Activated naive CD4-positive, alpha-beta T cell treated with Interleukin-2 at 50 U/mL for 16 hours (primary cell): ENCODE measurements around the gene DNHD1.

Experiments
- DNase-seq: peaks from one replicate; pipeline ENCODE4 v3.0.0-alpha.2; 2020

DNHD1 gene

GRCh38 chr11:6567371-6567745 lies 70.3 kb downstream of the DNHD1 start:
- DNase-seq: no peak

DNA sequence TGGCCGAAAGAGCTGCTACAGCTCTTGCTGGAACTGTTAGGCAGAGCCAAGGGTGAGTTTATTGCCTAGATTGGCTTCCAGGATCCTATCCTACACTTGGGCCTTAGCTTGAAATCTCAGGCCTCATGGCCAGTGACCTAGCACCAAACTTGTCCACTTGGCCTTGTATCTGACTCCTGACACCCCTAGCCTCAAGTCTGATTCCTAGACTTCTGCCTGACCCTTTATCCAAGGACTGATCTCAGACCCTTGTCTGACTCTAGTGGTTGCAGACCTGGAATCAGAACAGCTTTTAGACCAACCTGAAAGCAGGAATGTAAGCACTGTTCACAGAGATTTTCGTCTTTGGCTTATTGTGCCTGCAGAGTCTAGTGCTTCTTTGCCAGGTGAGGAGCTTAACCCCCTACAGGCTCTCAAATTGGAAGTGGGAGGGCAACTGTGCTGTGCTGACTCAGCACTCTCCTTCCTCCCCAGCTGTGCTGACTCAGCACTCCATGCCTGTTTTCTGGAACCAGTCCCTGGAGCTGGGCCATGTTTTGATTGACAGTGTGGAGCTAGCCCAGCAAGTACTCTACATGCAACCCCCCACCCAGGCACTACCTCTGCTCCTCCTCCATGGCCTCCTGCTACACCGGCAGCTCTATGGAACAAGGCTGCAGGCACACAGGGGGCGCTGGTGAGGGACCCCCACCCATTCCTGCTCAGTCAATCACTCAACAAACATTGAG lies 71.3 kb downstream of the DNHD1 start:
- DNase-seq: no peak

DNA sequence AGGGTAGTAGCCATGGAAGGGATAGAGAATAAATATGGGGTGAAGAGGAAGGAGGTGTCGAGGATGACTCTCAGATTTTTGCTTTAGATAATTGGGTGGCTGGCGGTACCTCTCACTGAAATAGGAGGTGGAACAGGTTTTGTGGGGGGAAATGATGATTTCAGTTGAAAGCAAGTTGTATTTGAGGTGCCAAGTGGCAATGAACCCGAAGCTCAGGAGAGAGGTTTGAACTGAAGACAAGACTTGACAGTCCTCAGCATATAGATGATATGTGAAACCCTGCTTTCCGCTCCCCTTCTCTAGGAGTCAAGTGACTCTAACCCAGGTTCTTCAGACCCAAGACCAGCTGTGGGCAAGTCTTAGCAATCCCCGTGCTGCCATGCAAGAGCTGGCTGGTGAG lies 72.6 kb downstream of the DNHD1 start:
- no peak for DNase-seq

- DNase-seq: no peak
Measured at GRCh38 chr11:6570691-6571427, 73.8 kb downstream of the DNHD1 start.

- no peak for DNase-seq
Measured at GRCh38 chr11:6571434-6572008, 74.4 kb downstream of the DNHD1 start.

GRCh38 chr11:6572215-6572614 lies 75.1 kb downstream of the DNHD1 start:
- no peak for DNase-seq

DNA sequence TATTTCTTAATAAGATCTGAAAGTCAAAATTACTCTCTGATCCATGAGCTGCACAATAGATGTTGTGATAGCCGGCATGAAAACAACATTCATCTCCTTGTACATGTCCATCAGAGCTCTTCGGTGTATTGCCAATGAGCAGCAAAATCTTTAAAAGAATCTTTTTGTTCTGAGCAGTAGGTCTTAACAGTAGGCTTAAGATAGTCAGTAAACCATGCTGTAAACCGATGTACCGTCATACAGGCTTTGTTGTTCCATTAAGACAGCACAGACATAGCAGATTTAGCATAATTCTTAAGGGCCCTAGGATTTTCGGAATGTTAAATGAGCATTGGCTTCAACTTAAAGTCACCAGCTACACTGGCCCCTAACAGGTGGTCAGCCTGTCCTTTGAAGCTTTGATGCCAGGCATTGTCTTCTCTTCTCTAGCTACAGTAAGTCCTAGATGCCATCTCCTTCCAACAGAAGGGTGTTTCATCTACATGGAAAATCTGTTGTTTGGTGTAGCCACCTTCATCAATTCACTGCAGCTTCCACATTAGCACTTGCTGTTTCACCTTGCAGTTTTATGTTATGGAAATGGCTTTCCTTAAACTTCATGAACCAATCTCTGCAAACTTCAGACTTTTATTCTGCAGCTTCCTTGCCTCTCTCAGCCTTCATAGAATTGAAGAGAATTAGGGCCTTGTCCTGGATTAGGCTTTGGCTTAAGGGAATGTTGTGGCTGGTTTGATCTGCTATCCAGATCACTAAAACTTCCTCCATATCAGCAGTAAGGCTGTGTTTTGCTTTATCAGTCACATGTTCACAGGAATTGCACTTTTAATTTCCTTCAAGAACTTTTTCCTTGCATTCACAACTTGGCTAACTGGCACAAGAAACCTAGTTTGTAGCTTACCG lies 78.0 kb downstream of the DNHD1 start:
- DNase-seq: no peak

DNA sequence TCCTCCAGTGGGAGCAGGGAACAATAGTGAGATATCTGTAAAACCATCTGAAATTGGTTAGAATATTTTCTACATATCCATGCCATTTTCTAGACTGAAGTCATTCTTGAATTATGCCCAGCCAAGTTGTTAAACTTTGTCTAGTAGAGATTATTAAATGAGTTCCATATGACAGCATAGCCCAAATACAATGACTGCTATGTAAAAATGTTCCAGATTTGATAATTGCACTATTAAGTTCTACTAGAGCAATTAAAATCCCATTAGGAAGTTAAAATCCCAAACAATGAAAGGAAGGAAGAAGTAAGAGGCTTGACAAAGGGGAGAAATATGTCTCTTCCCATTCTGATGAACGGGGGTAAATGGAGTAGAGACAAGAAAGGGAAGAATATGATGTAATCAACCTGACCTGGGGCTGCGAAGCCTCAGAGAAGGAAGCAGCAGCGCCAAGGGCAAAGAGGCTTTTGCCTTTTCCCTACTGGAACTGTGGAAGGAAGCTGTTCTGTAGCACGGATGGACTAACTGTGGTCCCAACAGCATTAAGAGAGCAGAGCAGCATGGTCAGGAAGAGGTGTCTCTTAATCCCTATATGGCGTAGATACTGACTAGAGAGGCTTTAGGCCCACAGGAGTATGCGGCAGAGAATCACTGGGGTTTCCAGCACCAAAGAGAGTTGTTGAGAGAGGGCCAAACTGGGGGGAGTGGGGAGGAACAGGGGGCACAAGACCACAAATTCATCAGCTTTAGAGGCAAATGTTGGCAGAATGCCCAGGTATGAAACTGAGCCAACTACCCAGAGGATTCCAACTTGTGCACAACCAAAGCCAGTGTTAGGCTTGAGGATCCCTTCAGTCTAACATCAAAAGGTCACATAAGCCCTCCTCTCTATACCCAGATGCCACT lies 79.6 kb downstream of the DNHD1 start:
- DNase-seq: no peak

GRCh38 chr11:6578134-6578533 lies 81.1 kb downstream of the DNHD1 start:
- DNase-seq: no peak

DNA sequence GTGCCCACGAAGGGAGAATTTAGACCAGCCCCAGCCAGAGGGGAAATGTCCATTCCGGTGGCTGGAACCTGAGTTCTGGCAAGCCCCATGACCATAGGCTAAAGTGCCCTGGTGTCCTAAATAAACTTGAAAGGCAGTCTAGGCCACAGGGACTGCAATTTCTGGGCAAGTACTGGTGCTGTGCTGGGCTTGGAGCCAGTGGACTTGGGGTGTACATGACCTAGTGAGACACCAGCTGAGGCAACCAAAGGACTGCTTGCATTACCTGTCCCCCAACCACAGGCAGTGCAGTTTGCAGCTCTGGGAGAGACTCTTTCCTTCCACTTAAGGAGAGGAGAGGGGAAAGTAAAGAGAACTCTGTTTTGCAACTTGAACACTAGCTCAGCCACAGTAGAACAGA lies 82.6 kb downstream of the DNHD1 start:
- DNase-seq: no peak

GRCh38 chr11:6583584-6583983 lies 86.5 kb downstream of the DNHD1 start:
- no peak for DNase-seq

- no peak for DNase-seq
Measured at GRCh38 chr11:6584528-6584927, 87.4 kb downstream of the DNHD1 start.

DNA sequence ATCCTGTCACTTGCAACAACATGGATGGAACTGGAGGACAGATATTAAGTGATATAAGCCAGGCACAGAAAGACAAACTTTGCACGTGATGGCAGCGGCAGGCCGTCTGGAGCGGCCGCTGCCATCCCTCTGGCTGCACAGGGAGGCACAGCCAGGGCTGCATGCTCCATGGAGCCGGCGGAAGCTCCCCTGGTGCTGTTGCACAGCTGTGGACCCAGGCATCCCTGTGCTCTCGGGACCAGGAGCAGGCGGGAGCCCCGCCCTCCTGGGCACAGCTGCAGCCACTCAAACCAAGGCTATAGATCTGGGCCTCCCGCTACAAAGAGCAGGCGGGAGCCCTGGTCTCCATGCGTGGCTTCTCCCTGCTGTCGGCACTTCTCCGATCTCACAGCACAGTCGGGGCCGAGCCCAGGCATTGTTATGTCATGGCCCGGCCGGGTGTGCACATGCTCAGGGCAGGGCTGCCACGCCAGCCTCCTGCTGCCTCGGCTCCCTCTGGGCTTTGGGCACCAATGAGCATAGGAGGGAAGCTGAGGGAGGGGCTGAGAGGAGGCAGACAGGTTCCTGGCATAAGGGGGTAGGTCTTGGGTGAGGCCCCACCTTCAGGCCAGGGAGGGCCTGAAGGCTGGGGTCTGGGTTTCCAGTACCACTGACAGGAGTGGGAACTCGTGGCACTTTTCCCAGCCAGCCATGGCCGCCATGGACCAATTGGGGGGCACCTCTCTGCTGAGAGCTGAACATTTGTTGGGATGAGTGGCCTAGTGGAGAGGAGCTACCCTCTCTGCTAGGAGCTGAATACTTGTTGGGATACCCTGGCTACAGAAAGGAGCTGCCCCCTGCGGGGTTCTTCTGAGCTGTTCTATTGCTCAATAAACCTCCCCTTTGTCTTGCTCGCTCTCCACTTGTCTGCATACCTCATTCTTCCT lies 89.6 kb downstream of the DNHD1 start:
- DNase-seq: no peak

DNA sequence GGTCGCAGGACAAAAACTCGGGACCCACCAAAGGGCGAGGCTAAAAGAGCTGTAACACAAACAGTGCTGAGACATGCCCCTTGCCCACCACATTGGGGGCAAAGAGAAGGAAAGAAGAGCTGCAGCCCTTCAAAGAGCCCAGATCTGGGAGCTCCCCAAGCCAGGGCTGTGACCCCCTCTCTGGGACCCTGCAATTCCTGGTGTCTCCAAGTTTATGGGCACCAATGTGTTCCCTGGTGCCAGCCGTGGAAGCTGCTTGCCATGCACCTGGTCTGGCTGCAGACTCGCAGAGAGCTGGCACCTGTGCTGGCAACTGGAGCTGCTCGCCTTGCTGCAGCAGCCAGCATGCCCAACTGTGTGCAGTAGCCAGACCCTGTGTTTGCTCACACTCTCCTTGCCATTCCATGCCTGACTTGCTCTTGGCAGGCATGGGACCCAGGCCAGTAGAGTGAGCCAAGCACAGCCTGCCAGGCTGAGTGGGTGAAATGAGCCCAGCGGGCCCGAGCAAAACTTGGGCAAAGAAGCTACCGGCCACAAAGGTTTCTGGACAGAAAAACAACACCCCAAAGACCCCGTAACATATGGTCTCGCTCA lies 90.4 kb downstream of the DNHD1 start:
- DNase-seq: no peak

DNA sequence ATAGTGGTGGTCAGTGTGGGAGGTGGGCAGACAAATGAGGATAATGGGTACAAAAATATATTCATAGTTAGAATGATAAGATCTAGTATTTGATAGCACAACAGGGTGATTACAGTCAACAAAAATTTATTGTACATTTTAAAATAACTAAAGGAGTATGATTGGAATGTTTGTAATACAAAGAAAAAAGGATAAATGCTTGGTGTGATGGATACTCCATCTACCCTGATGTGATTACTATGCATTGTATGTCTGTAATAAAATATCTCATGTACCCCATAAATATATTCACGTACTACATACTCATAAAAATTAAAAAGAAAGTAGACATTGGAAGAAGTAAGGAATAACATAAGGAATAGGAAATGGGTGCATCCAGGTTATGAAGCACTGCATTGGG lies 90.9 kb downstream of the DNHD1 start:
- no peak for DNase-seq

GRCh38 chr11:6594142-6594768 lies 97.2 kb downstream of the DNHD1 start:
- no peak for DNase-seq

DNA sequence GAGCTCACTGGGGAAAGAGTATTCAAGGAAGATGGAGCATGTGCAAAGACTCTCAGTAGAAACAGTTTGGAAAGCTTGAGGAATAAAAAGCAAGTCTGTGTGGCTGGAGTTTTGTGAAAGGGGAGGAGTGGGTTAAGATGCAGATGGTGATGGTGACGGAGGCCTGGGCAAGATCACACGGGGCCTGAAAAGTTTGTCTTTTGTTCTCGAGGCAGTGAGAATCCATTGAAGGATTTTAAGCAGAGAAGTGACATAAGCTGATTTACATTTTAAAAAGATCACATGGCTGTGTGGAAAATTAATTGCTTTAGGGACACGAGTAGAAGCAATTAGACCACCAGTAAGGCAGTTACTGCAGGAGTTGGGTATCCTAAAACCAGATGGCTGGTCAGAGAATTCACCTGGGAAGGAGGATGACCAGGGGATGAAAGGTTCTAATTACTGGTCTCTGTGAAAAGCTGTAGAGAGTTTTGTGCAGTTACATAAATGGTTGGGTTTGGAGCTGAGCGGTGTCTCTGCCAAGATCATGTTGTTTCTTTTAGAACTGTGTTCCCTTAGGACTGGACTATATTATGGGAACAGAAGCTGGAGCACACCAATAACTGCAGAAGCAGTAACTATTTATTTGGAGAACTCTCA lies 99.3 kb downstream of the DNHD1 start:
- DNase-seq: no peak

- DNase-seq: no peak
Measured at GRCh38 chr11:6598555-6598954, 101.5 kb downstream of the DNHD1 start.

- DNase-seq: no peak
Measured at GRCh38 chr11:6599449-6599848, 102.4 kb downstream of the DNHD1 start.
